ENCODE data around the gene SYT6. TPM values are rescaled to one million over a fixed set of nuclear protein-coding genes. Genes with fewer than 3 reads are reported as not detected.
A peak's percentile ranks its signal among the peaks of the same experiment; 100 is the strongest.

SYT6 gene
- total and polyA plus RNA-seq, 11 donors, result 0.08 to 0.77 (median 0.15) TPM; not detected in 7

DNA sequence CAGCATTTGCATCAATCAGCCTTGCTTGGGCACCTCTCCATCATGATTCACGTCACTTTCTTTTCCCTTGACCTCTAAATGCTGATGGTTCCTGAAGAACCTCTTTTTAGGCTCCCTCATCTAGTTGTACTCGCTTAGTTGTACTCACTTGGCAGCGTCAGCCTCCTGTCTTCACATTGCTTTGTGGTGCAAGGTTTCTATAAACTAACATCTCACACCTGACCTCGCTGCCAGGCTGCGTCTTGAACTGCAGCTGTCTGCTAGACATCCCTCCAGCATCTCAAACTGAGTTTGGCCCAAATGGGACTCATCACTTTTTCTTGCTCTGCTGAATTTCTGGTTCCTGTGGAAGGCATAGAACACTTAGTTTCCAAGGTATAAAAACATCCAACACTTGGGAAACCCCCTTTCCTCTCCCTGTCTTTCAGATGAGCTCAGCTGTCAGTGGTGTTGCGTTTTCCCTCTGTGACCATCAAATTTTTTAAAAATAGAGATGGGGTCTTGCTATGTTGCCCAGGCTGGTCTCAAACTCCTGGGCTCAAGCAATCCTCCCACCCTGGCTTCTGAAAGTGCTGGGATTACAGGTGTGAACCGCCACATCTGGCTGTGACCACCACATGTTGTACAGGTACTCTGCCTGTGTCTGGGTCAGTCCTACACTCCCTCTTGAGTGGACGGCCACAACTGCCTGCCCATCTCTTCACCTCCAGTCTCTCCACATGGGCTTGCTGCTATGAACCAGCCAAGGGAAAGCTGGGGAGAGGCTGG, 66.9 kb downstream of the SYT6 start:
- no peaks in the 10 kb centered on the region for H3K9me3 ChIP-seq
- H3K4me1 ChIP-seq, result peaks cover 0 to 11% (median 6%) of the 10 kb centered on the region in 12 donors
- WGBS, 4 donors, result 87 to 90% (median 88%) methylated on average over 8 of the region's 8 CpGs
- no peaks in the 10 kb centered on the region for H3K36me3 ChIP-seq
- H3K4me3 ChIP-seq, result no peak overlapping the region
- no peaks in the 10 kb centered on the region for H3K27me3 ChIP-seq
- TF ChIP-seq POLR2A (IDR thresholded peaks at IDR 0.05), result no peak
- TF ChIP-seq CTCF (IDR thresholded peaks at IDR 0.05), result no peak
- no peak for ATAC-seq
- intact Hi-C loops (cut with DNase I), result no loop called here
- no peak for DNase-seq
- H3K27ac ChIP-seq, result no peak overlapping the region

DNA sequence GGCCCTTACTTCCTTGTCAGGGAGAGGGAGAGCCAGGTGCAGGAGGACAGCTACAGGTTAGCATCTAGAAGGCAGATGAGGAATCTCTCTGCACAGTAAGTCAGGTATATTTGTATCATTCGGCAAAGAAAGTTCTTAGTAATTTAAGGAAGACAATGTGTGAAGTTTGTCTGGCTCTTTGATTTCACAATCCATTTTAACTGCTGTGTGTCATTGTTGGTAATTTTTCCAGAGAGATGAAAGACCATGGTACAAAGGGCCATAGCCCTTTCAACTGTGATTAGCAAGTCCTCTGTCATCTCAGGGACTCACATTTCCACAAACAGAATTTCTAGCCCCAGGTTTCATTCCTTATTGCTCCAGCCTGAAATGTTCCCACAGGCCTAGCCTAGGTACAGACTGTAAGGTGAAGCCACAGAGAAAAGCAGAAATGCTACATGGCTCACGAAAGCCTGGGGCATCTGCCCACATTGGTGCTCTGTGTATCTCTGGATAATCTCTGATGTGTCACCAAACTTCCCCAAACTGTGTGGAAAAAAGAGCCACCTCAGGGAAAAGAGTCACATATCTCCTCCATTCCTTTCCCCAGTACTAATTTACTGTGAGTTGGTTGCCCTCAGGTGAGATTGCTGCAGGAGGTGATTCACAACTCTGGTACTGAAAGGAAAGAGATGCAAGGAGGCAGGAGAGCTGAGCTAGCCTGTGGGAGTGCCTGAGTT, 70.6 kb downstream of the SYT6 start:
- H3K36me3 ChIP-seq, result no peaks in the 10 kb centered on the region
- intact Hi-C loops (cut with DNase I), result no loop called here
- DNase-seq (no peak), ATAC-seq (no peak)
- H3K4me3 ChIP-seq, result no peak overlapping the region
- TF ChIP-seq POLR2A (IDR thresholded peaks at IDR 0.05), result no peak
- TF ChIP-seq CTCF (IDR thresholded peaks at IDR 0.05), result no peak
- H3K27ac ChIP-seq, result no peak overlapping the region
- WGBS, 4 donors, result 89 to 95% (median 92%) methylated on average over 2 of the region's 2 CpGs
- no peaks in the 10 kb centered on the region for H3K9me3 ChIP-seq
- H3K4me1 ChIP-seq, result peaks cover 0 to 27% (median 15%) of the 10 kb centered on the region in 12 donors
- no peaks in the 10 kb centered on the region for H3K27me3 ChIP-seq

DNA sequence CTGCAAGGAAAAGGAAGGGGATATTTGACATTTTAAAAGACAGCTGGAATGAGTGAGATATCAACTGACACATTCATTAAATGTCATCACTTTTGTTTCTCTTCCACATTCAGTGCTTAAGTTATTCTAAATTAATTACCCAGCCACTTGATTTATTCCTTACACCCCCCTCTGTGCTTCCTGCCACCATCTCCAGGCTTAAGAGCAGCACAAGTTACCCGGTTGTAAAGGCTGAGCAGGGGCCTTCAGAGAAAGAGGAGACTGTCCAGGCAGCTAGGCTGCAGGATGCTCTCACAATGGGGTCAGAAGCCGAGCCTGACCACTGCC, 71.4 kb downstream of the SYT6 start:
- TF ChIP-seq CTCF (IDR thresholded peaks at IDR 0.05) (no peak), POLR2A (IDR thresholded peaks at IDR 0.05) (no peak)
- 42 to 69% (median 56%) methylated on average over 2 of the region's 2 CpGs for WGBS, 4 donors
- intact Hi-C loops (cut with DNase I), result no loop called here

More for the DNA sequence above, 71.4 kb downstream of the SYT6 start:
- ATAC-seq, result no peak
- no peaks in the 10 kb centered on the region for H3K27me3 ChIP-seq
- H3K36me3 ChIP-seq, result no peaks in the 10 kb centered on the region
- no peaks in the 10 kb centered on the region for H3K9me3 ChIP-seq
- peaks cover 0 to 29% (median 15%) of the 10 kb centered on the region in 12 donors for H3K4me1 ChIP-seq
- no peak overlapping the region for H3K4me3 ChIP-seq
- no peak for DNase-seq
- peak overlapping the region in 1 of 12 donors; percentile 48 for H3K27ac ChIP-seq
